Measurements from ENCODE around the gene COX17.

- TF ChIP-seq CTCF (IDR thresholded peaks at IDR 0.05; ENCODE audit: poor library complexity): no peak
- TF ChIP-seq EZH2phosphoT487 (IDR thresholded peaks at IDR 0.05; ENCODE audit: low read depth, severe bottlenecking, unreplicated experiment): no peak
Observed at GRCh38 chr3:119723022-119723421, 45.8 kb upstream of the COX17 start.
